GM23338 (cell line): ENCODE measurements around the gene TSPEAR. TPM values are rescaled to one million over a fixed set of nuclear protein-coding genes. Genes with fewer than 3 reads are reported as not detected.

Experiments used
- ATAC-seq: fragments of 200-7000 bp; cut with Tn5 transposase; 3 replicates; pipeline ENCODE4 v1.9.1; 2020
- DNase-seq: peaks from one replicate; pipeline ENCODE4 v3.0.0-alpha.2; 2015; ENCODE audit warnings: low spot score
- H2AFZ ChIP-seq: fragments of 200-600 bp; sonication (generic); 2 replicates; pipeline ENCODE4 v1.8.0; 2016; ENCODE audit warnings: antibody characterized with exemption, mild to moderate bottlenecking, moderate library complexity
- H3F3A ChIP-seq: fragments of 200-600 bp; sonication (generic); replicated peaks from 2 replicates; pipeline ENCODE4 v1.8.0; 2017; ENCODE audit warnings: antibody characterized with exemption, mixed run types, low read depth
- H3K27ac ChIP-seq: fragments of 200-600 bp; sonication (generic); 2 replicates; pipeline ENCODE4 v1.6.1; 2016; ENCODE audit warnings: low read depth
- H3K27me3 ChIP-seq: fragments of 200-600 bp; sonication (generic); 2 replicates; pipeline ENCODE4 v1.8.0; 2016; ENCODE audit warnings: mild to moderate bottlenecking, mixed run types, moderate library complexity; ENCODE audit not compliant: insufficient read depth
- H3K36me3 ChIP-seq: fragments of 200-600 bp; sonication (generic); 2 replicates; pipeline ENCODE4 v1.8.0; 2016; ENCODE audit warnings: mild to moderate bottlenecking; ENCODE audit not compliant: insufficient read depth
- H3K4me1 ChIP-seq: fragments of 200-600 bp; sonication (generic); 2 replicates; pipeline ENCODE4 v1.8.0; 2016; ENCODE audit warnings: mild to moderate bottlenecking, moderate library complexity; ENCODE audit not compliant: insufficient read depth
- H3K4me2 ChIP-seq: fragments of 200-600 bp; sonication (generic); 2 replicates; pipeline ENCODE4 v1.7.1; 2017; ENCODE audit warnings: mixed run types
- H3K4me3 ChIP-seq: fragments of 200-600 bp; sonication (generic); 2 replicates; pipeline ENCODE4 v1.6.1; 2016; ENCODE audit warnings: mixed run types
- H3K79me2 ChIP-seq: fragments of 200-600 bp; sonication (generic); replicated peaks from 2 replicates; pipeline ENCODE4 v1.8.0; 2017; ENCODE audit warnings: mild to moderate bottlenecking; ENCODE audit not compliant: insufficient read depth
- H3K9me2 ChIP-seq: fragments of 200-600 bp; sonication (generic); 2 replicates; pipeline ENCODE4 v1.8.0; 2017; ENCODE audit not compliant: insufficient read depth
- H4K20me1 ChIP-seq: fragments of 200-600 bp; sonication (generic); replicated peaks from 2 replicates; pipeline ENCODE4 v1.8.0; 2017; ENCODE audit warnings: mild to moderate bottlenecking; ENCODE audit not compliant: insufficient read depth
- H3K27ac Mint-ChIP-seq: 2 replicates; pipeline ENCODE4 v1.8.0; 2020; ENCODE audit warnings: inconsistent platforms, mild to moderate bottlenecking, moderate library complexity, mixed read lengths
- H3K27me3 Mint-ChIP-seq: 3 replicates; pipeline ENCODE4 v1.8.0; 2022; ENCODE audit warnings: low read depth, mild to moderate bottlenecking, moderate library complexity, mixed read lengths, inconsistent platforms; ENCODE audit not compliant: insufficient read depth, poor library complexity
- H3K36me3 Mint-ChIP-seq: 3 replicates; pipeline ENCODE4 v1.8.0; 2021; ENCODE audit warnings: low read depth, mild to moderate bottlenecking, inconsistent platforms, moderate library complexity, mixed read lengths
- H3K4me1 Mint-ChIP-seq: 3 replicates; pipeline ENCODE4 v1.8.0; 2020; ENCODE audit warnings: mild to moderate bottlenecking, inconsistent platforms, mixed read lengths
- H3K4me3 Mint-ChIP-seq: 3 replicates; pipeline ENCODE4 v1.8.0; 2021; ENCODE audit warnings: moderate library complexity, mild to moderate bottlenecking, inconsistent platforms, mixed read lengths
- H3K9me3 Mint-ChIP-seq: 3 replicates; pipeline ENCODE4 v1.8.0; 2020; ENCODE audit warnings: moderate library complexity, mild to moderate bottlenecking, inconsistent platforms, mixed read lengths
- CREB1 ChIP-seq: fragments of 250-450 bp; sonication (Bioruptor Pico); IDR thresholded peaks from 2 replicates; pipeline ENCODE4 v1.5.0; 2020; ENCODE audit warnings: low read depth, mild to moderate bottlenecking, moderate library complexity
- CTCF ChIP-seq, 2 experiments: fragments of 200-600 bp in 1 of 2; sonication (generic) in 1 of 2; conservative IDR thresholded peaks; 2 replicates each; pipeline versions ENCODE4 v1.5.1 to v1.6.1; 2016 to 2017; ENCODE audit warnings: antibody characterized with exemption in 2 of 2, low read depth in 2 of 2, mild to moderate bottlenecking in 2 of 2, moderate library complexity in 1 of 2
- ETS1 ChIP-seq: IDR thresholded peaks from 2 replicates; pipeline ENCODE4 v1.6.1; 2016; ENCODE audit warnings: antibody characterized with exemption
- EZH2 ChIP-seq: fragments of 200-600 bp; sonication (generic); IDR thresholded peaks from one replicate; pipeline ENCODE4 v1.8.0; 2017; ENCODE audit warnings: antibody characterized with exemption, mild to moderate bottlenecking, low read depth; ENCODE audit not compliant: unreplicated experiment
- POLR2AphosphoS5 ChIP-seq: IDR thresholded peaks from 2 replicates; pipeline ENCODE4 v1.6.1; 2016; ENCODE audit warnings: antibody characterized with exemption, low read depth
- REST ChIP-seq: IDR thresholded peaks from one replicate; pipeline ENCODE4 v1.6.1; 2018; ENCODE audit warnings: antibody characterized with exemption; ENCODE audit not compliant: unreplicated experiment
- ZNF462 ChIP-seq: fragments of 250-450 bp; sonication (Bioruptor Pico); IDR thresholded peaks from 2 replicates; pipeline ENCODE4 v1.5.0; 2020; ENCODE audit warnings: mild to moderate bottlenecking, moderate library complexity
- polyA plus RNA-seq: library from polyadenylated mRNA; unstranded; fragments of >200 nt; fragmentation: Nextera tagmentation; extraction: Ambion mirVana; gene quantifications from 2 replicates; pipeline ENCODE4 v1.2.1, GENCODE V29; 2016
- total RNA-seq: library from RNA; depleted of rRNA; stranded (reverse); fragments of >200 nt; shearing (Covaris generic); gene quantifications from 2 replicates; pipeline ENCODE4 v1.2.3, GENCODE V29; 2014

The TSPEAR gene
- total and polyA plus RNA-seq, 2 experiments from 2014 or later = 0.35 to 0.92 TPM

GRCh38 chr21:44506279-44507255, 204.8 kb downstream of the TSPEAR start (continued):
- no peak for TF ChIP-seq CTCF (conservative IDR thresholded peaks at IDR 0.05; ENCODE audit: low read depth in 2 of 2)
- no peak for TF ChIP-seq EZH2
- no peak for TF ChIP-seq POLR2AphosphoS5
- TF ChIP-seq CREB1 = no peak
- no peak for TF ChIP-seq ETS1
- TF ChIP-seq REST = no peak

GRCh38 chr21:44505673-44506278, 205.6 kb downstream of the TSPEAR start:
- H3K36me3 ChIP-seq = no peaks in the 10 kb centered on the region
- no peaks in the 10 kb centered on the region for H3K4me1 ChIP-seq
- no peak overlapping the region for H3K4me2 ChIP-seq
- DNase-seq (no peak), ATAC-seq (no peak)
- no peak overlapping the region for H3K27ac ChIP-seq
- H4K20me1 ChIP-seq = 0 out of 2 replicates have a peak, but pooled peaks cover 5% of the 10 kb centered on the region
- H3K4me3 ChIP-seq = no peak overlapping the region
- H3K79me2 ChIP-seq = no peaks in the 10 kb centered on the region
- no peak overlapping the region for H3K4me3 Mint-ChIP-seq
- H3K4me1 Mint-ChIP-seq = no peaks in the 10 kb centered on the region; the same call in 2 of the 3 replicates
- TF ChIP-seq ZNF462 (no peak), EZH2 (no peak)
- no peaks in the 10 kb centered on the region for H3K27me3 ChIP-seq
- H3K9me2 ChIP-seq = no peaks in the 10 kb centered on the region
- H3K9me3 Mint-ChIP-seq = no peaks in the 10 kb centered on the region
- H3K36me3 Mint-ChIP-seq = no peaks in the 10 kb centered on the region
- no peak overlapping the region for H3K27ac Mint-ChIP-seq
- H3K27me3 Mint-ChIP-seq = peaks cover 12% of the 10 kb centered on the region
- H2AFZ ChIP-seq = no peak overlapping the region
- H3F3A ChIP-seq = no peaks in the 10 kb centered on the region
